Gastroesophageal sphincter (tissue), 3 donors: ENCODE measurements around the gene SYNGR1.

ENCODE experiments used
- POLR2A ChIP-seq, 2 donors: fragments of 450-650 bp; IDR thresholded peaks; one replicate each; pipeline ENCODE4 v1.6.1; 2017; ENCODE audit warnings: antibody characterized with exemption in 2 of 2, mild to moderate bottlenecking in 2 of 2, moderate library complexity in 1 of 2
- TF ChIP-seq, protein P1 (sequence below), 4 experiments: fragments of 200-600 bp in 2 of 4; fragments of 450-650 bp in 2 of 4; sonication (generic) in 1 of 4; IDR thresholded peaks; one replicate each; pipeline ENCODE4 v1.5.1; 2017 to 2019; ENCODE audit warnings: antibody characterized with exemption in 4 of 4, mild to moderate bottlenecking in 2 of 4, moderate library complexity in 2 of 4

DNA sequence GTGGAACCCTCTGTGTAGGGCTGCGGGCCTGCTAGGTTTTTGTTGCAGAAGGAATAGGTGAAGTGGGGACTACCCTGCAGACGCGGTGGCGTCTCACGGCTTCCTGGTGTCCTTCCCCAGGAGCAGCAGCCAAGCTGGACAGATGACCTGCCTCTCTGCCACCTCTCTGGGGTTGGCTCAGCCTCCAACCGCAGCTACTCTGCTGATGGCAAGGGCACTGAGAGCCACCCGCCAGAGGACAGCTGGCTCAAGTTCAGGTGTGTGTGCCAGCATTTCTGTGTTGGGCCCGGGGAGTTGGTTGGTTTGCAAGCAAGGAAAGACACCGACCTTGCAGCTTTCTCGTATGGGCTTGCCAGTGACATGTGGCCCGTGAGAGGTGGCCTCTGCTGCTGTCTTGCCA is 65.1 kb downstream of the SYNGR1 start:
- TF ChIP-seq, protein P1, sequence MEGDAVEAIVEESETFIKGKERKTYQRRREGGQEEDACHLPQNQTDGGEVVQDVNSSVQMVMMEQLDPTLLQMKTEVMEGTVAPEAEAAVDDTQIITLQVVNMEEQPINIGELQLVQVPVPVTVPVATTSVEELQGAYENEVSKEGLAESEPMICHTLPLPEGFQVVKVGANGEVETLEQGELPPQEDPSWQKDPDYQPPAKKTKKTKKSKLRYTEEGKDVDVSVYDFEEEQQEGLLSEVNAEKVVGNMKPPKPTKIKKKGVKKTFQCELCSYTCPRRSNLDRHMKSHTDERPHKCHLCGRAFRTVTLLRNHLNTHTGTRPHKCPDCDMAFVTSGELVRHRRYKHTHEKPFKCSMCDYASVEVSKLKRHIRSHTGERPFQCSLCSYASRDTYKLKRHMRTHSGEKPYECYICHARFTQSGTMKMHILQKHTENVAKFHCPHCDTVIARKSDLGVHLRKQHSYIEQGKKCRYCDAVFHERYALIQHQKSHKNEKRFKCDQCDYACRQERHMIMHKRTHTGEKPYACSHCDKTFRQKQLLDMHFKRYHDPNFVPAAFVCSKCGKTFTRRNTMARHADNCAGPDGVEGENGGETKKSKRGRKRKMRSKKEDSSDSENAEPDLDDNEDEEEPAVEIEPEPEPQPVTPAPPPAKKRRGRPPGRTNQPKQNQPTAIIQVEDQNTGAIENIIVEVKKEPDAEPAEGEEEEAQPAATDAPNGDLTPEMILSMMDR (IDR thresholded peaks at IDR 0.05): no peak
- no peak for TF ChIP-seq POLR2A (IDR thresholded peaks at IDR 0.05)
